Measurements from ENCODE around the gene NR2F2.

GRCh38 chr15:96349857-96350720 lies 19.6 kb downstream of the NR2F2 start:
- no peak for TF ChIP-seq CTCF (IDR thresholded peaks at IDR 0.05)
- TF ChIP-seq POLR2A (IDR thresholded peaks at IDR 0.05), result no peak
